ENCODE data around the gene CHI3L2.

CHI3L2 gene

DNA sequence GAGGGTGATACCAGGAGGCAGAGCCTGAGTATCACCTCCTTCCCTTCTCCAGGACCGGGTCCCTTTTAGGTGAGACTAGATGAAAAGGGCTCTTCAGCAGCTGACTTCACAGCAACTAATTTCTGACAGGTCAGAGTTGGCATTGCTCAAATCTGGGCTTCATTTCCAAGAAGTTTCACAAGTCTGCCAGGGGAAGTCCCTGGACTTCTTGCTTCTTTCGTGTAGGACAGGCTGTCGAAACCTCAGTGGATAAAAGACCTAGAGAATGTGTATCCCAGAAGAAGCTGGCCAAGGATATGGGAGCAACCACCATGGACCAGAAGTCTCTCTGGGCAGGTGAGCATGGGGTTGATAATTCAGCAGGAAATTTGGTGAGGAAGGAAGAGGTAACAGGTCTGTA is at the start of gene CHI3L2:
CHI3L2 (plus strand) TSS at position 280 of the 400 bp plus-strand sequence; CDS start at position 297, 17 bp downstream.
- DNase-seq, result no peak

DNA sequence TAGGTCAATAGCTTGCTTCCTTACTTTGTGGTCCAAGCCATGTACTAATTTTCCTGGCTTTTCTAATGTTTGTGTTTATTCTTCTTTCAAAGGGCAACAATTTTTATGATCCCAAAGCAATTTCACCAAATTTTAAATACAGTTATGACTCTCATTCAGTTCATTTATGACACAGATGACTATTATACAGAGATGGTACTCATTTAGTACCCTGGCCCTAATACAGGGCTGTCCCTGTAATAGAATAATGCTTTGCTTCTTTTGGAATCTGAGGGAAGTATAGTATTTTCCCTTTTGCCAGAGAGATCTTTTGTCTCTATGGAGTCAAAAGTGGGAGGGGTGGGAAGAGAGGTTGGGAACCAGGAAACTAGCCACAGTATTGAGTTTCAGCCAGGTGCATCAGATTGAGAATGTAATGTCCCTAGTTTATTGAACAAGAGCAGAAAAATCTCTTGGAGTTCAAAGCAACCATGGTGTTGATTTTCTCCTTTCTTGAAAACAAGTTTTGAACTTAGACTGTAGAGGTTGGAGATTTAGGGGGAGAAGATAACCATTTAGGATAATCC is 47.5 kb upstream of the CHI3L2 start:
- no peak for DNase-seq

DNA sequence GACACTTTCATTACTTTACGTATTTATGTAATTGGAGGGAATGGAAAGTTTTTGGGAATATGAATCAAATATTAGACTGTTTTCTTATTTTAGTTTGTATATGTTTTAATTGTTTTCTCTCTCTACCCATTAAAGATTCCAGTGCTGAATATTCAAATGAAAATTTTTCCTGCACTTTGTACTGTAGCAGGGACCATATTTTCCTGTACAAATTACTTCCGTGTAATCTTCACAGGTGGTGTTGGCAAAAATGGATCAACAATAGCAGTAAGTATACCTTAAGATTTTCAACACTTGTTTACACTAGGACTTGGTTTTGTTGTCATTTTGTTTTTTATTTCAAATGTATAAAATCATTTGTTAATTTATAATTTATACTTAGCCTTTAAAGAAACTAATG is 45.5 kb upstream of the CHI3L2 start:
- DNase-seq, result no peak

DNA sequence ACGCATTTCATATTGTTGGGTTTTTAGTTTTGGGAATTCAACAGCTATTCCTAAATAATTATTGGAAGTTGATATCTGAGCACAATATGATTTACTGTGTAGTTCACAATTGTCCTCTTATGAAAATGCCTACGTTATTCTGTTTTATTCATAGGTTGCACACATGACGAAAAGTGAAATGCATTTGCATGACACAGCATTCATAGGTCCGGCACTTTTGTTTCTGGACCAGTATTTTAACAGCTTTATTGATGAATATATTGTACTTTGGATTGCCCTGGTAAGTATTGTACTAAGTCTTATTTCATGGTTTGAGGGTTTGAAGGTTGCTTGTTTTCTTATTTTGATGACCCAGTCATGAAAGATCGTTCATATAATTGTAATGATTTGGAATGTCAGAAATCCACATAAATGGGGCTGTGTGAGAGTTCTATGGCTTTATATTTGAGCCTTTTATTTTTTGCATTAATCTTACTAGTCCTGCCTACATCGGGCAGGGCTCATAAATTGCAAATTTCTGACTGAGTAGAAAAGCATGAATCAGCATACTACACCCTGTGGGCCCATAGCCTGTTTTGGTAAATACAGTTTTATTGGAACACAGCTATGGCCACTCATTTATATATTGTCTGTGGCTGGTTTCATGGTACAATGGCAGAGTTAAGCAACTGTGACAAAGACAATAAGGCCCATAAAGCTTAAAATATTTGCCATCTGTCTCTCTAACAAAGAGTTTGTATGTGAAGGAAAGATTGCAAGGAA is 44.0 kb upstream of the CHI3L2 start:
- no peak for DNase-seq

DNA sequence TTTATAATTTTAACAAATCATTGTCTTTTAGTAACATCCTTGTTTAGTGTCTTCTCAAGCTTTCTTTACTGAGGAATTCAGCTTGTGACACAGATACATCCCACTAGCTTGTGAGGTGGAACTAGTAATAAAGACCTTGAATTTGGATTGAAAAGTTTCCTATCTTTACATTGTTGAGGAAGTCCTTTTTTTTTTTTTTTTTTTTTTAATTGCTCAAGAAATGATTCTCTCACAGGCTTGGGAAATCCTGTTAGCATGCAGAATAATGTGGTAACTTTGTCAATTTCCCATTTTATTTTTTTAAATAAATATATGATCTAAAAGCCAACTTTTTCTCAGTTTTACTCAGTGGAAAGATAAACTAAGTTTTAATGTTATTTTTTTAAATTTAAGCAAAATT is 42.9 kb upstream of the CHI3L2 start:
- no peak for DNase-seq

DNA sequence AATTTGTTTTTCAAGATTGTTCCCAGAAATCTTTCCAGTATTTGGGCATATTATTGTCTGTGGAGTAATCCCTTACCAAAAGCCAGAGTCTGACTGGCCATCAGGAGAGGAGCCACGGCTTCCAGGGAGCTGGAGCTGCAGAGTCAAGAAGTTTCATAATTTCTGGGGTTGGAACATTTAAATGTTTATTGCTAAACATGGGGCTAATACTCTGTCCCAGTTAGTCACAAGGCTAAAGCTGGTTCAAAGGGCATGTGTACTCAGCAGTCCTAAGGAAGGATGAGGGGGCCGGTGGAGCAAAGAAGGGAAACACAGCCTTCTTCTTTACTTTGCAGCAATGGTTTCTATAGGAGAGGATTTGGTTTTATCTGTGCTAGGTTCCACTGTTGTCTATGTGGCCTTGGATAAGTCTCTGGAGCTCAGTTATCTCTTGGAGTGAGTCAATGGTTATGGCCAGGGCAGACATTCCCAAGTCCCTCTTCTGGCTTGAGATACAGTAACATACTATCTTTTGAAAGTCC is 36.5 kb upstream of the CHI3L2 start:
- DNase-seq, result no peak

GRCh38 chr1:111191496-111191895 is 36.0 kb upstream of the CHI3L2 start:
- peak; percentile 74 for DNase-seq

- DNase-seq, result no peak
Observed at GRCh38 chr1:111192074-111192473, 35.4 kb upstream of the CHI3L2 start.

GRCh38 chr1:111192658-111193519 is 34.6 kb upstream of the CHI3L2 start:
- DNase-seq, result no peak

GRCh38 chr1:111193712-111194480 is 33.6 kb upstream of the CHI3L2 start:
- DNase-seq, result no peak

DNA sequence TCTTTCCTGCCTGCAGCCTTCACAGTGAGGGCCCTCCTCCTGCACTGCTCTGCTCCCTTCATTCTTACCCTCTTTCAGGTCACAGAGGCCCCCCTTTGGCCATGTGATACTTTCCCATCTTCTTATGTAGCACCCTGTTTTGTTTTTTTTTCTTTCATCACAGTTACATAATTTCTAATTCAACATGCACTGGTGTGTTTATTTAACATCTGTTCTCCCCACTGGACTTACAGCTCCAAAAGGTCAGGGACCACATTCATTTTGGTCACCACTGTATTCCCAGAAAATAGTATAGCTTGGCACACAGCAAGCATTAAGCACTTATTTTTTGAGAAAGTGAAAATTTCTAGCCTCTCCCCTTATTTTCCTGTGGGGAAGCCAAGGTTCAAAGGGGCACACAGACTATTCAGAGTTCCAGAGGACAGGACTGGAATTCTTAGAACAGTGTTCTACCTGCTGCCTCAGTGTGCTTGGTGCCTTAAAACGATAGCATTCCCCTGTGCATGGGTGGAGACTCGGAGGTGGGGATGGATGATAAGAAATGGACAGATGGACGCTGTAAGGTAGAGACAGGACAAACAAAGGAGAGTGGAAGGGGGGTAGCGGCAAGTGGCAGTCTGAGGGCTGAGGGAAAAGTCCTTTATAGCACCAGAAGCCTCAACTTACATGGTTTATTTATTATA is 32.4 kb upstream of the CHI3L2 start:
- no peak for DNase-seq

GRCh38 chr1:111196213-111196612 is 31.3 kb upstream of the CHI3L2 start:
- no peak for DNase-seq

GRCh38 chr1:111197598-111198284 is 29.8 kb upstream of the CHI3L2 start:
- no peak for DNase-seq

- no peak for DNase-seq
Observed at GRCh38 chr1:111198836-111199235, 28.7 kb upstream of the CHI3L2 start.

DNA sequence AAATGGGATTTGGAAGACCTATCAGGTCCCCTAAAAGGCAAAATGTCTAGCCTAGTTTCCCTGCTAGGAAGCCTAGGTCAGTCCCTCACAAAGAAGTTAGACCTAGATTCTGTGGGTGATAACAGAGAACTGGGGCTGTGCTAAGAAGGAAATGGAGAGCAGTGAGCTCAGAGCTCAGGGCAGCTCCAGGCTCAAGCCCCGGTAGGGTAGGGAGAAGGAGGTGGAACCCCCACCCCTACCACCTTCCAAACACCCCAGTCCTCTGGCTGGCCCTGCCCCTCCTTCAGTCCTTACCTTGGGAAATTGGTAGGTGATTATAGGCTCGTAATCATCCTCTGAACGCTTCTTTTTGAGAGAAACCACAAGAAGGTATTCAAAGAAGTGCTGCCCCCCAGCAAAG is 28.2 kb upstream of the CHI3L2 start:
- no peak for DNase-seq

- no peak for DNase-seq
Observed at GRCh38 chr1:111199881-111200801, 27.4 kb upstream of the CHI3L2 start, which contains the start of gene DENND2D. DENND2D (minus strand) TSS chr1:111200646; CDS start chr1:111200459, 187 bp downstream.

GRCh38 chr1:111200802-111201161 is 26.7 kb upstream of the CHI3L2 start:
- no peak for DNase-seq

DNA sequence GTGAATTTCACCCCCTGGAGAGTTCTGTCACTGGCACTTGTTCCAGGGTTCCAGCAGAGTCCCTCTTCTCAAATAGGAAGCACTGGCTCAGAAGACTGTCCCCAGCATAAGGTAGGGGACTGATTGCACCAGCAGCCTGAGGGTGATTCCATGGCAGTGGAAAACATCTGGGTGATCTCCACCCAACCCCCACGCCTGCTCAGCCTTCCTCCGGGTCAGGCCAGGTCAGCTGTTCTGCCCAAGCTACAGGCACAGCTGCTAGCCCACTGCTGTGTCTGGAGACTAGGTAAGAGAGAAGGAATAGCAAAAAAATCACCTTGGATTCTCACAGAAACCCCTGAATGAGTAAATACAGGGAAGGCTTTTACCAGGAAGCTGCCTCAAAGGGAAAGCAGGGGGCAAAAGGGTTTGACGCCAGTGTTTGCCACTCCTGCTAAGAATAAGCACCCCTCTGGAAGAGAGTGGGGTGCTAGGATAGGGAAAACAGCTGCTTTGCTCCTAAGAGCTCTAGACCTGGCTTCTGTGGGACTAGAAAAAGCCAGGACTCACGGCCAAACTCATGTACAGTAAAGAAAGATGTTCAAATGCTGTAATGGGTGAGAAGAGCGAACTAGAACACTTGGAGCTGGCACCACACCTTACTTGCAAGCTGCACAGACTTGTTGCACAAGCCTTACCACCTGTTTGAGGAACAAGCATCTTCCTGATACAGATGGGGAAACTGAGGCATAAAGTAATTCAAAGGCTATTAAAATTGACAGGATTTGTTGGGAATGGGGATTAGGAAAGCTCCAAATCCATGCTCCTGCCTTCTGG is 26.0 kb upstream of the CHI3L2 start:
- DNase-seq, result no peak

DNA sequence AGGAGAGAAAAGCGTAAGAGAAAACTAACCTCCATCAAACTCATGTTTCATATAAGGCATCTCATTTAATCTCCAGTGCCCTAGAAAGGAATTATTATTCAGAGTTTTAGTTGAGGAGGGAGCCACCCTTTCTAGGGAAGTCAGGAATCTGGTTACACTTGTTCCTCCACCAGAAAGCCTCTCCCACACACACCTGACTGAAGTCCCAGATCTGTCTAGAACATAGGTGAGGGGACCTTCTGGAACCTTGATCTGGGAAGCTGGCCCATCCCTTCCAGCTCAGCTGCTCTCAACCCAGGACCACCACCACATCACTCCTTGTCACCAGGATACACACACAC is 25.2 kb upstream of the CHI3L2 start:
- DNase-seq, result no peak
